Esophagus muscularis mucosa (tissue), 4 donors: ENCODE data around the gene CCDC74A. TPM values are rescaled to one million over a fixed set of nuclear protein-coding genes. Genes with fewer than 3 reads are reported as not detected.
"Not testable (repeated sequence)": the region's sequence is repeated elsewhere in the genome, so short reads cannot be mapped to it uniquely, and the experiment has no call there.

Experiments used
- DNase-seq: peaks from one replicate; pipeline ENCODE4 v3.0.0-alpha.2; 2017; ENCODE audit errors: extremely low spot score
- H3K27ac ChIP-seq, 4 donors: fragments of 200-600 bp; sonication (generic); replicated peaks in 1 of 4; 1 replicate in 3 of 4; 2 replicates in 1 of 4; pipeline ENCODE4 v1.5.1; 2016 to 2019; ENCODE audit warnings: mild to moderate bottlenecking in 1 of 4
- H3K27me3 ChIP-seq, 4 donors: fragments of 200-600 bp; sonication (generic); one replicate each; pipeline versions ENCODE4 v1.5.1 to v1.6.0; 2016 to 2019
- H3K36me3 ChIP-seq, 4 donors: fragments of 200-600 bp; sonication (generic); one replicate each; pipeline ENCODE4 v1.5.1; 2016 to 2019
- H3K4me1 ChIP-seq, 4 donors: fragments of 200-600 bp; sonication (generic); one replicate each; pipeline ENCODE4 v1.5.1; 2016 to 2019
- H3K4me3 ChIP-seq, 4 donors: fragments of 200-600 bp; sonication (generic); 1 replicate in 2 of 4; 2 replicates in 2 of 4; pipeline ENCODE4 v1.5.1; 2016 to 2019; ENCODE audit warnings: mild to moderate bottlenecking in 4 of 4, moderate library complexity in 1 of 4
- H3K9me3 ChIP-seq, 4 donors: fragments of 200-600 bp; sonication (generic); 1 replicate in 3 of 4; 2 replicates in 1 of 4; pipeline ENCODE4 v1.5.1; 2016 to 2019
- EP300 ChIP-seq: sonication (generic); formaldehyde crosslinking; IDR thresholded peaks from one replicate; pipeline ENCODE4 v1.6.1; 2017; ENCODE audit warnings: antibody characterized with exemption
- POLR2A ChIP-seq: fragments of 450-650 bp; IDR thresholded peaks from one replicate; pipeline ENCODE4 v1.6.1; 2017; ENCODE audit warnings: antibody characterized with exemption, moderate library complexity, mild to moderate bottlenecking, low read depth
- POLR2AphosphoS5 ChIP-seq, 2 donors: sonication (generic); formaldehyde crosslinking; IDR thresholded peaks; one replicate each; pipeline ENCODE4 v1.6.1; 2017; ENCODE audit warnings: antibody characterized with exemption in 2 of 2
- WGBS: methylation state at CpG from one replicate; pipeline ENCODE4 v1.1.5; 2018; 5-methylcytosine and 5-hydroxymethylcytosine counted together
- intact Hi-C: fragments of 100-400 bp; cut with DNase I; formaldehyde crosslinking; loops from one replicate; pipeline ENCODE4 v1.15.1; 2023
- total RNA-seq, 4 donors: library from RNA; depleted of rRNA; stranded (reverse); fragments of >200 nt; gene quantifications; one replicate each; pipeline versions ENCODE4 v1.1.0 to v1.2.1, GENCODE V29; 2016
- TF ChIP-seq, protein P1 (sequence below), 3 experiments: fragments of 200-600 bp in 2 of 3; fragments of 450-650 bp in 1 of 3; sonication (generic) in 2 of 3; IDR thresholded peaks; one replicate each; pipeline ENCODE4 v1.5.1; 2017 to 2019; ENCODE audit warnings: antibody characterized with exemption in 3 of 3, mild to moderate bottlenecking in 2 of 3, moderate library complexity in 1 of 3

The CCDC74A gene
- total RNA-seq, 4 donors from 2014 or later: 4.2 to 8.5 (median 7.2) TPM

- TF ChIP-seq, protein P1, sequence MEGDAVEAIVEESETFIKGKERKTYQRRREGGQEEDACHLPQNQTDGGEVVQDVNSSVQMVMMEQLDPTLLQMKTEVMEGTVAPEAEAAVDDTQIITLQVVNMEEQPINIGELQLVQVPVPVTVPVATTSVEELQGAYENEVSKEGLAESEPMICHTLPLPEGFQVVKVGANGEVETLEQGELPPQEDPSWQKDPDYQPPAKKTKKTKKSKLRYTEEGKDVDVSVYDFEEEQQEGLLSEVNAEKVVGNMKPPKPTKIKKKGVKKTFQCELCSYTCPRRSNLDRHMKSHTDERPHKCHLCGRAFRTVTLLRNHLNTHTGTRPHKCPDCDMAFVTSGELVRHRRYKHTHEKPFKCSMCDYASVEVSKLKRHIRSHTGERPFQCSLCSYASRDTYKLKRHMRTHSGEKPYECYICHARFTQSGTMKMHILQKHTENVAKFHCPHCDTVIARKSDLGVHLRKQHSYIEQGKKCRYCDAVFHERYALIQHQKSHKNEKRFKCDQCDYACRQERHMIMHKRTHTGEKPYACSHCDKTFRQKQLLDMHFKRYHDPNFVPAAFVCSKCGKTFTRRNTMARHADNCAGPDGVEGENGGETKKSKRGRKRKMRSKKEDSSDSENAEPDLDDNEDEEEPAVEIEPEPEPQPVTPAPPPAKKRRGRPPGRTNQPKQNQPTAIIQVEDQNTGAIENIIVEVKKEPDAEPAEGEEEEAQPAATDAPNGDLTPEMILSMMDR (IDR thresholded peaks at IDR 0.05): no peak
- TF ChIP-seq POLR2AphosphoS5 (IDR thresholded peaks at IDR 0.05) (no peak), POLR2A (no peak), EP300 (no peak)
- no peak for DNase-seq
- no peak overlapping the region for H3K4me3 ChIP-seq
- peaks cover 19 to 69% (median 42%) of the 10 kb centered on the region in 4 donors for H3K36me3 ChIP-seq
- no peaks in the 10 kb centered on the region for H3K27me3 ChIP-seq
- no peaks in the 10 kb centered on the region for H3K4me1 ChIP-seq
- H3K27ac ChIP-seq: no peak overlapping the region
- intact Hi-C loops: no loop called here
- no peaks in the 10 kb centered on the region for H3K9me3 ChIP-seq
- WGBS: 95% methylated on average over 4 of the region's 15 CpGs
These were observed 8.2 kb upstream of the CCDC74A start for GRCh38 chr2:131519466-131519865.

DNA sequence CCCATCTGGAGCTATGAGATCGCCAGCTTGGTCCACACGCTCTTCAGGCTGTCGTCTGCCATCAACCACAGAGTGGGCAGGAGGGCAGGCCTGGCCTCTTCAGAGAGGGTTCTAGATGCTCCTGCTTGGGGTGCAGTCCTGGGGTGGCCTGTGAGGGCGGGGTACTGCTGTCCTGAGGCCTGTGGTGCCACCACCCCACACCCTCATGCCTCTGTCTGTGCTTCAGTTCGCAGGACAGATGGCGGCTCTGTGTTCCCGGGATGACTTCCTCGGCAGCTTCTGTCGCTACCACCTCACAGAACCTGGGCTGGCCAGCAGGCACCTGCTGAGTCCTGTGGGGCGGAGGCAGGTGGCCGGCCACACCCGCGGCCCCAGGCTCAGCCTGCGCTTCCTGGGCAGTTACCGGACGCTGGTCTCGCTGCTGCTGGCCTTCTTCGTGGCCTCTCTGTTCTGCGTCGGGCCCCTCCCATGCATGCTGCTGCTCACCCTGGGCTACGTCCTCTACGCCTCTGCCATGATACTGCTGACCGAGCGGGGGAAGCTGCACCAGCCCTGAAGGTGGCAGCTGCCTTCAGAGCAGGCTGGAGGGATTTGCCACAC, 7.7 kb upstream of the CCDC74A start:
- H3K27me3 ChIP-seq, DNase-seq, intact Hi-C loops, H3K9me3 ChIP-seq, H3K27ac ChIP-seq, H3K4me1 ChIP-seq, H3K4me3 ChIP-seq: not testable (repeated sequence)
- 84% methylated on average over 12 of the region's 24 CpGs for WGBS
- H3K36me3 ChIP-seq: peaks cover 19 to 64% (median 42%) of the 10 kb centered on the region in 4 donors

DNA sequence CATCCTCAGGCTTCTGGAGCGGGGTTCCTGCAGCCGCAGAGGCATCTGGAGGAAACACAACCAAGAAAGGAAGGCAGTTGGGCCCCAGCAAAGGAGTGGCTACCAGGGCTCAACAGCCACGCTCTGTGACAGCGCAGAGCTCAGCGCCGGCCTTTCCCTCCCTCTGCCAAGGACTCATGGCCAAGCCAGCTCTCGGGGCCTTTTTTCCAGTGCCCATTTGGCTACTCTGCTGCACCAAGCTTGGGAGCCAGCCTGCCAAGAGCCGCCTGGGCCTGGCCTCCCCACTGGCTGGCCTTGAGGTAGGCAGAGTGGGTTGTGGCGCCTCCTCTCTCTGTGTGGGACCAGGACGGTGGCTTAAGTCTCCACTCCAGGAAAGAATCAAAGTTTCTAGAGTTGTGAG, 7.2 kb upstream of the CCDC74A start:
- peaks cover 19 to 59% (median 42%) of the 10 kb centered on the region in 4 donors for H3K36me3 ChIP-seq
- intact Hi-C loops: no loop called here
- WGBS: no CpG with 5 or more reads among the region's 10 CpGs

GRCh38 chr2:131521524-131521923, 6.2 kb upstream of the CCDC74A start:
- intact Hi-C loops, H3K9me3 ChIP-seq, H3K27me3 ChIP-seq, H3K27ac ChIP-seq, H3K4me1 ChIP-seq, DNase-seq, H3K4me3 ChIP-seq: not testable (repeated sequence)
- WGBS: 81% methylated on average over 6 of the region's 6 CpGs
- peaks cover 19 to 52% (median 39%) of the 10 kb centered on the region in 4 donors for H3K36me3 ChIP-seq

More for the DNA sequence above, 7.2 kb upstream of the CCDC74A start:
- DNase-seq: no peak
- Histone ChIP-seq H3K4me3 (no peak overlapping the region), H3K27ac (no peak overlapping the region), H3K9me3 (no peaks in the 10 kb centered on the region), H3K27me3 (no peaks in the 10 kb centered on the region), H3K4me1 (no peaks in the 10 kb centered on the region)
- TF ChIP-seq POLR2A (no peak), EP300 (no peak), POLR2AphosphoS5 (IDR thresholded peaks at IDR 0.05) (no peak)
- TF ChIP-seq, protein P1 (IDR thresholded peaks at IDR 0.05): no peak

- Histone ChIP-seq H3K4me1 (peaks cover 0 to 2% (median under 1%) of the 10 kb centered on the region in 4 donors), H3K27me3 (no peaks in the 10 kb centered on the region), H3K36me3 (peaks cover 15 to 45% (median 35%) of the 10 kb centered on the region in 4 donors), H3K4me3 (no peak overlapping the region), H3K27ac (no peak overlapping the region), H3K9me3 (no peaks in the 10 kb centered on the region)
- WGBS: 84% methylated on average over 16 of the region's 20 CpGs
- no peak for DNase-seq
- intact Hi-C loops: no loop called here
- no peak for TF ChIP-seq POLR2AphosphoS5 (IDR thresholded peaks at IDR 0.05)
- no peak for TF ChIP-seq POLR2A
- TF ChIP-seq, protein P1 (IDR thresholded peaks at IDR 0.05): no peak
- no peak for TF ChIP-seq EP300
These were observed 5.5 kb upstream of the CCDC74A start for GRCh38 chr2:131521961-131522781.

GRCh38 chr2:131525256-131525655, 2.4 kb upstream of the CCDC74A start:
- H3K4me1 ChIP-seq: peaks cover 0 to 21% (median 17%) of the 10 kb centered on the region in 4 donors
- DNase-seq: peak; percentile 60
- H3K4me3 ChIP-seq, H3K9me3 ChIP-seq, H3K27ac ChIP-seq, H3K27me3 ChIP-seq, intact Hi-C loops: not testable (repeated sequence)
- WGBS: 88% methylated on average over 2 of the region's 2 CpGs
- H3K36me3 ChIP-seq: peaks cover 5 to 15% (median 6%) of the 10 kb centered on the region in 4 donors

DNA sequence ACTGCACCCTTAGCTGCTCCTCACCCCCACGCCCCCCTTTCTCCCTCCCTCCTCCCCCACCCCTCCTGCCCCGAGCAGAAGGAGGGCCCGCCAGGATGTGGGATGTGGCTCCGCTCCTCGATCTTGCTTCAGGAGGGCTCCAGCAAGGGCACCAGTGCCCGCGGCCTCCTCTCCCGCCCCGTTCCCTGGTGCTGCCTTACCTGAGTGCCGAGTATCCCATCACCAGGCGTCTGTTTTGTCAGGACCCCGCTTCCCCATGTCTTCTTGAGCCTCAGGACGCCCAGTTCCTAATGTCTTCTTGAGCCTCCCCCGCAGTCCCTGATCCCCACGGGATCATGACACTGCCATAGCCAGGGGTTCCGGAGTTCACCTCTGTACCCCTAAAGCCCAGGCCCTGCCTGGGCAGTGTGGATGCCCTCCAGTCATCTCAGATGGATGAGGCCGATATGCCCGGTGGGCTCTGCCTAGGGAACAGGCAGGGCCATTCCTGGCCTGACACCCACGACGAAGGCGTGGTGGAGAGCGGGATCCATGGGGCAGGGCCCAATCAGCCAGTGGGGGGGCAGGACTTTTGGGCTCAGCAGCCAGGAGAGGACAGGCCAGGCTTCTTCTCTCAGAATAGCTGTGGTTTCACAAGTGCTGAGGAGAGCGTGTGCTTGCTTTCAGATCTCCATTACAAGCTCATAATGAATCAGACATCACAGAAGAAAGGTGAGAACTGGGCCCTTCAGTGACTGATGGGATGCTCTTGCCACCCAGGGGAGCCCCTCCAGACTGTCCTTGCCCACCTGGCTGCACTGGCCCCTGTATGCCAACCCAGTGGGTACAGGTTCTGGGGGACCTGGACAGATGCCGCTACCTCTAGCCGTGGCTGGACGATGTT, 1.5 kb downstream of the CCDC74A start:
- peak; percentile 60 for DNase-seq
- H3K36me3 ChIP-seq, H3K27ac ChIP-seq, intact Hi-C loops, H3K27me3 ChIP-seq, H3K9me3 ChIP-seq: not testable (repeated sequence)
- H3K4me3 ChIP-seq: peak overlapping the region; percentile 46 to 59 (median 50)
- H3K4me1 ChIP-seq: peaks cover 0 to 21% (median 17%) of the 10 kb centered on the region in 4 donors
- 84% methylated on average over 14 of the region's 26 CpGs for WGBS

DNA sequence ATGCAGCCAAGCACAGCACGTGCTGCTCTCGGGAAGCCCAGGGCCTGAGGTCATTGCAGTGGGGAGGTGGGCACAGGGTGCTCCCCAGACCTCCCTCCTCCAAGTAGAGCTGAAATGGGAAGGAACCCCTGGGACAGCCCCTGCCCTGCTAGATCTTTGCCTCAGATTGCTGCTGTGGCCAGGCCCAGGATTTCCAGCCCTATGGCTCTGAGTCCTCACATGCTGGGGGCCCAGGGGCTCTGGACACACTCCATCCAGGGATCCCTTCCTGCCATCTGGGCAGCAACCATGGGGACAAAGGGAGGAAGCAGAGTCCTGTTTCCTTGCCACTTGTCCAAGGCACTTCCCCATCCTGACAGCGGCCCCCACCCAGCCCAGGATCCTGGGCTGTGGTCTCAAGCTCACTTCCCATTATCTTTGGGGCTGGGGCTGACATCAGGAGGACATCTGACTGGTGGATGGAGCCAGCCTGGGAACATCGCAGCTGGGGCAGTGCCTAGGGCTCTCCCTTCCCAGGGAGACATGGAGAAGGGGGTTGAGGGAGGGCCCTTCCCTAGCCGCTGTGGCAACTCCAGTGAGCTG, 2.3 kb downstream of the CCDC74A start:
- H3K4me3 ChIP-seq, H3K9me3 ChIP-seq, DNase-seq, H3K27ac ChIP-seq, H3K27me3 ChIP-seq, H3K36me3 ChIP-seq, intact Hi-C loops: not testable (repeated sequence)
- WGBS: no CpG with 5 or more reads among the region's 5 CpGs
- peaks cover 0 to 21% (median 17%) of the 10 kb centered on the region in 4 donors for H3K4me1 ChIP-seq
